ENCODE data around the gene NAALADL2. TPM values are rescaled to one million over a fixed set of nuclear protein-coding genes. Genes with fewer than 3 reads are reported as not detected.

NAALADL2 gene
- total and polyA plus RNA-seq, 2 of the 13 experiments (the other 11 are each of a cell fraction or from before 2014, with no cell fraction given), result 0.08 TPM; not detected in 1

DNA sequence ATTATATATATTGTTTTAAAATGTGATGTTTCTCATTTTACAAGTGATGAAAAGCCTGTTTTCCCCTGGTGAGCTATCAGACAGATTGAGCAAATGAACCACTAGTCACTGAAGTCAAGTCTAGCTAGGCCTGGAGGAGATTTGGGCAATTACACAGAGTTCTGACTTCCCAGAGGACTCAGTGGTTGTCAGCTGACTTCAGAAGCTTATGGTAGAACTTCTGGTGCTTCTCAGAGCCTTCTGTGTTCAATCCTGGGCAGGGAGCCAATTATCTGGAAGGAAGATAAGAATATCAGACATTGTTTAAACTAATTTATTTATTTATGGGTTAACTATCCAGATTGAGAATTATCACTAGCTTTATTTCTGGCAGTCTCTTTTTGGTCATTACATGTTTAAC is 37.7 kb upstream of the NAALADL2 start:
- intact Hi-C loops (cut with micrococcal nuclease; ENCODE audit: unreplicated experiment) (loop anchor here (5.0 kb wide), 1 partner anchor 231 kb away; no protein-coding TSS in a partner anchor), in situ Hi-C loops (cut with HindIII; ENCODE audit: extremely low pct_ligation_motif_present, low pct_unique_long_range_greater_than_20kb) (no loop called here)
- no peak for DNase-seq (ENCODE audit: low spot score)
- Histone ChIP-seq H2AFZ (ENCODE audit: low read length) (no peak overlapping the region), H3K9me3 (ENCODE audit: low read length) (no peaks in the 10 kb centered on the region), H3K27me3 (ENCODE audit: control insufficient read depth in 1 of 2, insufficient read depth in 2 of 2, low read length in 2 of 2) (no peaks in the 10 kb centered on the region; a peak in 1 of 5 replicates), H3K79me2 (ENCODE audit: insufficient read depth, low read length) (no peaks in the 10 kb centered on the region), H4K20me1 (ENCODE audit: insufficient read depth, low read length) (no peaks in the 10 kb centered on the region), H3K36me3 (replicated peaks in 1 of 2; ENCODE audit: control insufficient read depth in 1 of 2, insufficient read depth in 2 of 2, low read length in 2 of 2) (no peaks in the 10 kb centered on the region), H3K9ac (ENCODE audit: insufficient read depth, low read depth, low read length) (no peak overlapping the region), H3K4me3 (replicated peaks in 1 of 3; ENCODE audit: insufficient read depth in 1 of 3, low read depth in 2 of 3, low read length in 3 of 3) (no peak overlapping the region), H3K27ac (ENCODE audit: extremely low read length, insufficient read depth, low read length) (no peak overlapping the region), H3K4me1 (ENCODE audit: insufficient read depth, low read length) (no peaks in the 10 kb centered on the region), H3K4me2 (ENCODE audit: low read depth, low read length) (no peak overlapping the region)
- BruUV-seq (replicated peaks), result no TSS peak
- no peak for ATAC-seq
- no peak for TF ChIP-seq RNF2 (conservative IDR thresholded peaks at IDR 0.05; ENCODE audit: low read depth)
- TF ChIP-seq JUND (CRISPR knock-in tag; IDR thresholded peaks at IDR 0.05), result no peak
- TF ChIP-seq, protein P1, sequence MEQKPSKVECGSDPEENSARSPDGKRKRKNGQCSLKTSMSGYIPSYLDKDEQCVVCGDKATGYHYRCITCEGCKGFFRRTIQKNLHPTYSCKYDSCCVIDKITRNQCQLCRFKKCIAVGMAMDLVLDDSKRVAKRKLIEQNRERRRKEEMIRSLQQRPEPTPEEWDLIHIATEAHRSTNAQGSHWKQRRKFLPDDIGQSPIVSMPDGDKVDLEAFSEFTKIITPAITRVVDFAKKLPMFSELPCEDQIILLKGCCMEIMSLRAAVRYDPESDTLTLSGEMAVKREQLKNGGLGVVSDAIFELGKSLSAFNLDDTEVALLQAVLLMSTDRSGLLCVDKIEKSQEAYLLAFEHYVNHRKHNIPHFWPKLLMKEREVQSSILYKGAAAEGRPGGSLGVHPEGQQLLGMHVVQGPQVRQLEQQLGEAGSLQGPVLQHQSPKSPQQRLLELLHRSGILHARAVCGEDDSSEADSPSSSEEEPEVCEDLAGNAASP (CRISPR knock-in tag; IDR thresholded peaks at IDR 0.05; ENCODE audit: borderline replicate concordance), result no peak
- TF ChIP-seq HDAC2 (CRISPR knock-in tag; IDR thresholded peaks at IDR 0.05), result no peak
- no peak for TF ChIP-seq RFX3 (CRISPR knock-in tag; IDR thresholded peaks at IDR 0.05)
- POLR2A ChIA-PET, result no interaction called here
- CTCF ChIA-PET (ENCODE audit: low intra/inter-chr PET ratio, low total read pairs), result no interaction called here
- no peak for FAIRE-seq

DNA sequence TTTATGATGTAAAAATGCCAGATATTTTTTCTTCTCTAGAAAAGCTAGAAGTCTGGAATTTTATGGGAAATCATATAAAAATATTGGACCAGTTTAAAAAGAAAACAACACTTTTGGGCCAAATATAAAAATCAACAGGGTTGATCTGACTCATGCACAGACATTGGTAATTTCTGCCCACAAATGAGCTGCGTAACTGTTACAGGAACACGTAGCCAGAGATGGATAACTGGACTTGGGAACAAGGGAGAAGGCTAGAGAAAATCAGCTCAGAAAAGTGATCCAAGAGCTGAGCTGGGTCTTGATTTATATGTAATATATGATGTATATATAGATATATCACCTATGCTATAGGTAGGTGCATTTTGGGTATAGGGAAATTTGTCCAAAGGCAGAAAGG is 36.8 kb upstream of the NAALADL2 start:
- POLR2A ChIA-PET, result no interaction called here
- intact Hi-C loops (cut with micrococcal nuclease; ENCODE audit: unreplicated experiment), result loop anchor here (5.0 kb wide), 1 partner anchor 230 kb away; no protein-coding TSS in a partner anchor
- FAIRE-seq, result no peak

More for the DNA sequence above, 36.8 kb upstream of the NAALADL2 start:
- CTCF ChIA-PET (ENCODE audit: low intra/inter-chr PET ratio, low total read pairs), result no interaction called here
- 71% methylated on average over 2 of the region's 2 CpGs for WGBS (ENCODE audit: low lambda C conversion rate)
- TF ChIP-seq PLRG1 (conservative IDR thresholded peaks at IDR 0.05), result no peak
- TF ChIP-seq ATF7-NPFF (CRISPR knock-in tag; IDR thresholded peaks at IDR 0.05; ENCODE audit: low read depth), result no peak
- TF ChIP-seq, protein P2, sequence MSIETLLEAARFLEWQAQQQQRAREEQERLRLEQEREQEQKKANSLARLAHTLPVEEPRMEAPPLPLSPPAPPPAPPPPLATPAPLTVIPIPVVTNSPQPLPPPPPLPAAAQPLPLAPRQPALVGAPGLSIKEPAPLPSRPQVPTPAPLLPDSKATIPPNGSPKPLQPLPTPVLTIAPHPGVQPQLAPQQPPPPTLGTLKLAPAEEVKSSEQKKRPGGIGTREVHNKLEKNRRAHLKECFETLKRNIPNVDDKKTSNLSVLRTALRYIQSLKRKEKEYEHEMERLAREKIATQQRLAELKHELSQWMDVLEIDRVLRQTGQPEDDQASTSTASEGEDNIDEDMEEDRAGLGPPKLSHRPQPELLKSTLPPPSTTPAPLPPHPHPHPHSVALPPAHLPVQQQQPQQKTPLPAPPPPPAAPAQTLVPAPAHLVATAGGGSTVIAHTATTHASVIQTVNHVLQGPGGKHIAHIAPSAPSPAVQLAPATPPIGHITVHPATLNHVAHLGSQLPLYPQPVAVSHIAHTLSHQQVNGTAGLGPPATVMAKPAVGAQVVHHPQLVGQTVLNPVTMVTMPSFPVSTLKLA (IDR thresholded peaks at IDR 0.05), result no peak
- peaks cover 4% of the 10 kb centered on the region; the same call in 1 of the 2 replicates for H3K9me3 ChIP-seq (ENCODE audit: low read length)
- H3K36me3 ChIP-seq (replicated peaks in 1 of 2; ENCODE audit: control insufficient read depth in 1 of 2, insufficient read depth in 2 of 2, low read length in 2 of 2), result no peaks in the 10 kb centered on the region
- DNase-seq (ENCODE audit: low spot score), result no peak
- no peaks in the 10 kb centered on the region for H3K4me1 ChIP-seq (ENCODE audit: insufficient read depth, low read length)
- H3K27me3 ChIP-seq (ENCODE audit: control insufficient read depth in 1 of 2, insufficient read depth in 2 of 2, low read length in 2 of 2), result no peaks in the 10 kb centered on the region; a peak in 1 of 5 replicates
- no peaks in the 10 kb centered on the region for H3K79me2 ChIP-seq (ENCODE audit: insufficient read depth, low read length)
- no peak overlapping the region for H3K4me2 ChIP-seq (ENCODE audit: low read depth, low read length)
- ATAC-seq, result no peak
- in situ Hi-C loops (cut with HindIII; ENCODE audit: extremely low pct_ligation_motif_present, low pct_unique_long_range_greater_than_20kb), result no loop called here
- H3K4me3 ChIP-seq (replicated peaks in 1 of 3; ENCODE audit: insufficient read depth in 1 of 3, low read depth in 2 of 3, low read length in 3 of 3), result no peak overlapping the region
- no peak overlapping the region for H2AFZ ChIP-seq (ENCODE audit: low read length)
- no peak overlapping the region for H3K27ac ChIP-seq (ENCODE audit: extremely low read length, insufficient read depth, low read length)
- H4K20me1 ChIP-seq (ENCODE audit: insufficient read depth, low read length), result no peaks in the 10 kb centered on the region
- no peak overlapping the region for H3K9ac ChIP-seq (ENCODE audit: insufficient read depth, low read depth, low read length)
- no TSS peak for BruUV-seq (replicated peaks)
